Mesendoderm (in vitro differentiated cells): Measurements from ENCODE around the gene CNTNAP4.

Source experiments
- DNase-seq: peaks from one replicate; pipeline ENCODE4 v3.0.0; 2013
- H2AK5ac ChIP-seq: 2 replicates; pipeline ENCODE4 v1.6.1; 2013; ENCODE audit warnings: low read length, inconsistent platforms
- H2BK120ac ChIP-seq: 2 replicates; pipeline ENCODE4 v1.6.1; 2013; ENCODE audit warnings: low read depth, mild to moderate bottlenecking, low read length, moderate library complexity, mixed read lengths
- H2BK15ac ChIP-seq: replicated peaks from 2 replicates; pipeline ENCODE4 v1.6.1; 2013; ENCODE audit warnings: low read depth, mild to moderate bottlenecking, moderate library complexity
- H2BK5ac ChIP-seq: 2 replicates; pipeline ENCODE4 v1.6.1; 2013; ENCODE audit warnings: low read length, inconsistent platforms
- H3K18ac ChIP-seq: 2 replicates; pipeline ENCODE4 v1.6.1; 2013; ENCODE audit warnings: mild to moderate bottlenecking, low read length, mixed read lengths
- H3K23ac ChIP-seq: one replicate; pipeline ENCODE4 v1.6.1; 2013; ENCODE audit warnings: low read length
- H3K27ac ChIP-seq: 2 replicates; pipeline ENCODE4 v1.5.1; 2013; ENCODE audit warnings: low read depth, mild to moderate bottlenecking, inconsistent platforms, low read length, moderate library complexity
- H3K27me3 ChIP-seq: 2 replicates; pipeline ENCODE4 v1.6.1; 2013; ENCODE audit warnings: low read length, control low read depth, mild to moderate bottlenecking, inconsistent platforms; ENCODE audit not compliant: insufficient read depth, poor library complexity
- H3K36me3 ChIP-seq: 2 replicates; pipeline ENCODE4 v1.6.1; 2013; ENCODE audit warnings: low read length, inconsistent platforms; ENCODE audit not compliant: control insufficient read depth, insufficient read depth
- H3K4ac ChIP-seq: one replicate; pipeline ENCODE4 v1.6.1; 2013; ENCODE audit warnings: low read depth, mild to moderate bottlenecking, low read length, moderate library complexity
- H3K4me1 ChIP-seq: 2 replicates; pipeline ENCODE4 v1.6.1; 2013; ENCODE audit warnings: low read depth, low read length, inconsistent platforms; ENCODE audit not compliant: control insufficient read depth
- H3K4me2 ChIP-seq: 2 replicates; pipeline ENCODE4 v1.6.1; 2013; ENCODE audit warnings: low read length
- H3K4me3 ChIP-seq: 2 replicates; pipeline ENCODE4 v1.5.1; 2013; ENCODE audit warnings: mild to moderate bottlenecking, low read length
- H3K56ac ChIP-seq: one replicate; pipeline ENCODE4 v1.6.1; 2013; ENCODE audit warnings: low read length
- H3K79me1 ChIP-seq: 2 replicates; pipeline ENCODE4 v1.6.1; 2013; ENCODE audit warnings: low read length, inconsistent platforms
- H3K79me2 ChIP-seq: 2 replicates; pipeline ENCODE4 v1.6.1; 2013; ENCODE audit warnings: mild to moderate bottlenecking, low read length; ENCODE audit not compliant: control insufficient read depth, insufficient read depth
- H3K9ac ChIP-seq: 2 replicates; pipeline ENCODE4 v1.6.1; 2013; ENCODE audit warnings: low read length, inconsistent platforms
- H4K5ac ChIP-seq: one replicate; pipeline ENCODE4 v1.6.1; 2013; ENCODE audit warnings: low read length
- H4K8ac ChIP-seq: one replicate; pipeline ENCODE4 v1.6.1; 2013; ENCODE audit warnings: low read depth, mild to moderate bottlenecking, control low read depth, low read length, moderate library complexity
- WGBS: extraction: QIAGEN DNeasy Blood & Tissue Kit; methylation state at CpG from one replicate; pipeline ENCODE4 v1.1.7; 2013; ENCODE audit warnings: low lambda C conversion rate, missing lambda C conversion rate; ENCODE audit not compliant: insufficient coverage; ENCODE audit errors: extremely low coverage; 5-methylcytosine and 5-hydroxymethylcytosine counted together

CNTNAP4 gene

DNA sequence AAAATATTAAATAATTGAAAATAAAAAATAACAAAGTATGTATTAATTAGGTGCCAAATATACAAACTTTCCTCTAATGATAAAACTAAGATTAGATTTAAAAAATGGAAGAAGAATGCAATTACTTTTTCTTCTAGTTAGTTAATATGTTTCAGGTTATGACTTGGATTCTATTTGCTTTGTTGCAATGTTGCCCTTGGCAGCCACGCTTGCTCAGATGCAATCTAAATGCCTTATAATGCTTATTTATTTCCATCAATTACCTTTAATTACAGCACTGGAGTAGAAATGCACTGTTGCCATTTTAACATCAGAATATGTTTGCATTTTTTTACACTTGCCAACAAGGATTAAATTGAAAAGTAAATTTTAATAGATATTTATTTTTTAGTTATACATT lies 263.9 kb downstream of the CNTNAP4 start:
- Histone ChIP-seq H3K4me1 (no peaks in the 10 kb centered on the region), H2BK15ac (no peak overlapping the region), H2BK5ac (no peak overlapping the region), H4K8ac (no peak overlapping the region), H4K5ac (no peak overlapping the region), H3K36me3 (no peaks in the 10 kb centered on the region), H3K4ac (no peak overlapping the region), H2BK120ac (no peak overlapping the region), H3K27ac (no peak overlapping the region), H3K56ac (no peak overlapping the region), H3K4me3 (no peak overlapping the region), H3K23ac (no peak overlapping the region), H3K9ac (no peak overlapping the region), H3K79me1 (no peaks in the 10 kb centered on the region), H3K18ac (no peak overlapping the region), H3K4me2 (no peak overlapping the region), H3K79me2 (no peaks in the 10 kb centered on the region), H2AK5ac (no peak overlapping the region), H3K27me3 (no peaks in the 10 kb centered on the region)
- no CpG with 5 or more reads among the region's 1 CpG for WGBS
- no peak for DNase-seq

DNA sequence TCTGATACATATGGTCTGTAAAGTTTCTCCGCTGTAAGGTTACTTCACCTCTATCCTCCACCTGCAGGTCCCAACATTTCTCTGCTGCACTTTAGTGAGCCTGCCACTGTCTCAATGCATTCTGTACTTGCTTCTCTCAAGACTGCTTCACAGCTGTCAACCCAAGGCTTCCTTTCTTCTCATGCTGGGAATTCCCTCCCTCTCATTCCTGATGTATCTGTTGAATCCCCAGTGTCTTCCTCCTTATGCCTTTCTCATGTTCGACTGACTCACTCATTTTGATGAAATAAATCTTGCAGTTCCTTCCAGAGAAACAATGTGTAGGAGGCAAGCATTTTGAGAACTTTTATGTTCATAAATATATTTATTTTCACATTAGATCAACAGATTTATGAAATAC lies 288.3 kb downstream of the CNTNAP4 start:
- H3K27me3 ChIP-seq = no peaks in the 10 kb centered on the region
- H3K79me2 ChIP-seq = no peaks in the 10 kb centered on the region
- H3K4me3 ChIP-seq = no peak overlapping the region
- no peak overlapping the region for H3K18ac ChIP-seq
- H3K4me1 ChIP-seq = no peaks in the 10 kb centered on the region
- H3K4me2 ChIP-seq = no peak overlapping the region
- no peak for DNase-seq
- H3K56ac ChIP-seq = no peak overlapping the region
- no peak overlapping the region for H3K27ac ChIP-seq
- no CpG with 5 or more reads among the region's 2 CpGs for WGBS
- H3K79me1 ChIP-seq = no peaks in the 10 kb centered on the region
- no peak overlapping the region for H2AK5ac ChIP-seq
- no peak overlapping the region for H2BK5ac ChIP-seq
- no peaks in the 10 kb centered on the region for H3K36me3 ChIP-seq
- no peak overlapping the region for H4K8ac ChIP-seq
- no peak overlapping the region for H4K5ac ChIP-seq
- H2BK120ac ChIP-seq = no peak overlapping the region
- no peak overlapping the region for H3K9ac ChIP-seq
- H3K23ac ChIP-seq = no peak overlapping the region
- H3K4ac ChIP-seq = no peak overlapping the region
- no peak overlapping the region for H2BK15ac ChIP-seq

DNA sequence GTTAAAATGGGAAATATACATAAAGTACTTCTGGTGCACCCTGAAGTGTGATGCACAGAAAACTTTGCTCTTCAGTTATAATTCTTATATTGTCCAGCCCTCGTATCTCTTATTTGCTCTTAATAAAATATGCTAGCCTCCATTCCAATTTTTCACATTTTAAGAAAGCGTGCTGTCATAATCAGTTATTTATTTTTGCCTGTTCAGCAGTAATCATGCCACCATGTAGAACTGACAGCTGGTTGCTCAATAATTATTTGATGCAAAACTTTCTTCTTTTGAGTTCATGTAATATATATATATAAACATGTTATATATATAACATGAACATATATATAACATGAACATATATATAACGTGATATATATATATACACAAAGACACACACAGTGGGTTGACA lies 294.6 kb downstream of the CNTNAP4 start:
- no peaks in the 10 kb centered on the region for H3K36me3 ChIP-seq
- no peak overlapping the region for H2AK5ac ChIP-seq
- no peak overlapping the region for H4K5ac ChIP-seq
- H2BK120ac ChIP-seq = no peak overlapping the region
- H3K27ac ChIP-seq = no peak overlapping the region
- no peak overlapping the region for H3K4me2 ChIP-seq
- H3K4ac ChIP-seq = no peak overlapping the region
- H3K18ac ChIP-seq = no peak overlapping the region
- no peak overlapping the region for H3K9ac ChIP-seq
- H3K23ac ChIP-seq = no peak overlapping the region
- no CpG with 5 or more reads among the region's 3 CpGs for WGBS
- H3K4me1 ChIP-seq = no peaks in the 10 kb centered on the region
- no peak overlapping the region for H3K56ac ChIP-seq
- H4K8ac ChIP-seq = no peak overlapping the region
- H3K27me3 ChIP-seq = no peaks in the 10 kb centered on the region
- no peaks in the 10 kb centered on the region for H3K79me2 ChIP-seq
- DNase-seq = no peak
- H2BK5ac ChIP-seq = no peak overlapping the region
- no peak overlapping the region for H3K4me3 ChIP-seq
- H3K79me1 ChIP-seq = no peaks in the 10 kb centered on the region
- H2BK15ac ChIP-seq = no peak overlapping the region

DNA sequence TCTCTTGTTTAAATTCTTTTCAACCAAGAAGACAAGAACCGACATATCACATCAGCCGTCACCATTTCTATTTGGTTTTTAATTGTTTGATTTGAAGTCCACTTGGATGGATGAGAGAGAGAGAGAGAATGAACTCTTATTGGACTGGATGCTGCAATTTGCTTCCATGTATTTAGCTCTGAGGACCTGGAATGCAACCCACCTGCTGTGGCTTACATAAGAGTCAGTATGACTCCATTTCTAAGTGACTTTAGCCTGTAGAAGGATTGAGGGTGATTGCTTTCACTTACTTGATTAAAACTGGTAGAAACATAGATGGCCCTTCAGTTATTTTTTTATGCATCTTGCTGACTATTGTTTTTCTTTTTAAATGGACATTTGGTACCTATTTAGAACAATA lies 296.1 kb downstream of the CNTNAP4 start:
- DNase-seq = no peak

DNA sequence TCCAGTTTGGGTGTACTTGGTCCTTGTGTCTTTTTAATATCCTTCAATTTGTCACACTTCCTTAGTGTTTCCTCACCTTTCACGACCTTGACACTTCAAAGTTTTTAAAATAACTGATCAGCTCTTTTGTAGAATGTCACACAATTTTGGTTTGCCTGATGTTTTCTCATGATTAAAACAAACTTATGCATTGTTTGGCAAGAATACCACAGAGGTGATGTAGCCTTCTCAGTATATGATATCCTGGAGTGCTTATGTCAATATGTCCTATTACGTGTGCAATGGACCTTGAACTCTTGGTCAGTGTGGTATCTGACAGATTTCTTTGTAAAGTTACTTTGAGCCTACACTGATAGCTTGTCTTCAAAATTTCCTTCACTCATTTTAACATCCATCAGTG lies 297.4 kb downstream of the CNTNAP4 start:
- Histone ChIP-seq H2BK5ac (no peak overlapping the region), H4K5ac (no peak overlapping the region), H3K79me2 (no peaks in the 10 kb centered on the region), H3K56ac (no peak overlapping the region), H3K27me3 (no peaks in the 10 kb centered on the region), H3K36me3 (no peaks in the 10 kb centered on the region), H2BK120ac (no peak overlapping the region), H3K4me3 (no peak overlapping the region), H3K9ac (no peak overlapping the region), H3K27ac (no peak overlapping the region), H3K18ac (no peak overlapping the region), H3K79me1 (no peaks in the 10 kb centered on the region), H3K4me2 (no peak overlapping the region), H2BK15ac (no peak overlapping the region), H2AK5ac (no peak overlapping the region), H3K4me1 (no peaks in the 10 kb centered on the region), H3K4ac (no peak overlapping the region), H4K8ac (no peak overlapping the region), H3K23ac (no peak overlapping the region)
- no peak for DNase-seq
- no CpG with 5 or more reads among the region's 2 CpGs for WGBS

More for the DNA sequence above, 296.1 kb downstream of the CNTNAP4 start:
- no peak overlapping the region for H3K56ac ChIP-seq
- H2BK120ac ChIP-seq = no peak overlapping the region
- no peak overlapping the region for H3K18ac ChIP-seq
- H3K79me2 ChIP-seq = no peaks in the 10 kb centered on the region
- no CpG with 5 or more reads among the region's 2 CpGs for whole genome bisulfite sequencing
- H3K27ac ChIP-seq = no peak overlapping the region
- no peak overlapping the region for H2BK5ac ChIP-seq
- no peaks in the 10 kb centered on the region for H3K36me3 ChIP-seq
- no peak overlapping the region for H3K4me2 ChIP-seq
- H3K4me3 ChIP-seq = no peak overlapping the region
- no peak overlapping the region for H3K9ac ChIP-seq
- no peak overlapping the region for H2AK5ac ChIP-seq
- H3K27me3 ChIP-seq = no peaks in the 10 kb centered on the region
- no peak overlapping the region for H4K8ac ChIP-seq
- H3K4me1 ChIP-seq = no peaks in the 10 kb centered on the region
- H4K5ac ChIP-seq = no peak overlapping the region
- H3K4ac ChIP-seq = no peak overlapping the region
- H3K79me1 ChIP-seq = no peaks in the 10 kb centered on the region
- H2BK15ac ChIP-seq = no peak overlapping the region
- H3K23ac ChIP-seq = no peak overlapping the region

DNA sequence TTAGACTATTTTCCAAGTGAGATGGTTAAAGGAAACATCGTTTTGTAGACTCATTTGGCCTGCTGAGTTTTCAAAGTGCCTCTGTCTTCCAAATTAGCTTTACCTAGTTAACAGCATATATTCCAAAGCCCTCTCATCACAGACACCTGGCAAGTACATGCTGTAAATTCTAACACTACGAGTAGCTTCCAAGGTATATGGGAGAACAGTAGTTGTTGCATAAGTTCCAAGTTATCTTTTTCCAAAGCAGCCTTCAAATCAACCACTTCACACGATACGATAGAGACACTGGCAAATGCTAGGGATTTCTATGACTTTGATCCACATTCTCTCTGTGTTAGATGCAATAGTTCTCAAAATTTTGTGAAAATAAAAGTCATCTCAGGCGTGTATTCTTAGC lies 299.3 kb downstream of the CNTNAP4 start:
- no peaks in the 10 kb centered on the region for H3K27me3 ChIP-seq
- H3K79me2 ChIP-seq = no peaks in the 10 kb centered on the region
- H3K4me3 ChIP-seq = no peak overlapping the region
- H2BK15ac ChIP-seq = no peak overlapping the region
- no peaks in the 10 kb centered on the region for H3K4me1 ChIP-seq
- no peak overlapping the region for H2AK5ac ChIP-seq
- no peak overlapping the region for H2BK5ac ChIP-seq
- H3K27ac ChIP-seq = no peak overlapping the region
- no peak overlapping the region for H3K9ac ChIP-seq
- no peak overlapping the region for H4K5ac ChIP-seq
- H4K8ac ChIP-seq = no peak overlapping the region
- no peak overlapping the region for H3K18ac ChIP-seq
- WGBS = no CpG with 5 or more reads among the region's 5 CpGs
- H2BK120ac ChIP-seq = no peak overlapping the region
- no peaks in the 10 kb centered on the region for H3K79me1 ChIP-seq
- H3K23ac ChIP-seq = no peak overlapping the region
- no peak overlapping the region for H3K56ac ChIP-seq
- no peak for DNase-seq
- no peak overlapping the region for H3K4ac ChIP-seq
- H3K36me3 ChIP-seq = no peaks in the 10 kb centered on the region
- H3K4me2 ChIP-seq = no peak overlapping the region
